Measurements from ENCODE around the gene SKAP2. TPM values are rescaled to one million over a fixed set of nuclear protein-coding genes. Genes with fewer than 3 reads are reported as not detected.
A peak's percentile ranks its signal among the peaks of the same experiment; 100 is the strongest.

SKAP2 gene
- total RNA-seq, 1 donor from 2014 or later: 50.8 TPM

GRCh38 chr7:26857506-26858240, 6.7 kb downstream of the SKAP2 start:
- Mint-ChIP-seq H3K27ac (peak overlapping the region; percentile 100), H3K4me3 (peak overlapping the region; percentile 89), H3K27me3 (ENCODE audit: low read depth) (no peaks in the 10 kb centered on the region), H3K9me3 (no peaks in the 10 kb centered on the region), H3K36me3 (peaks cover 1% of the 10 kb centered on the region), H3K4me1 (peaks cover 85% of the 10 kb centered on the region)
- TF ChIP-seq CTCF (IDR thresholded peaks at IDR 0.05; ENCODE audit: unreplicated experiment): no peak
- peak; percentile 45 to 58 for DNase-seq (ENCODE audit: low spot score in 2 of 2, unreplicated experiment in 2 of 2)

- Mint-ChIP-seq H3K9me3 (no peaks in the 10 kb centered on the region), H3K27me3 (ENCODE audit: low read depth) (no peaks in the 10 kb centered on the region), H3K4me3 (peak overlapping the region; percentile 89), H3K27ac (peak overlapping the region; percentile 100), H3K4me1 (peaks cover 85% of the 10 kb centered on the region), H3K36me3 (peaks cover 1% of the 10 kb centered on the region)
- no peak for DNase-seq (ENCODE audit: low spot score in 2 of 2, unreplicated experiment in 2 of 2)
- TF ChIP-seq CTCF (IDR thresholded peaks at IDR 0.05; ENCODE audit: unreplicated experiment): no peak
Measured at GRCh38 chr7:26857170-26857505, 7.3 kb downstream of the SKAP2 start.

- Mint-ChIP-seq H3K27ac (peak overlapping the region; percentile 100), H3K36me3 (peaks cover 1% of the 10 kb centered on the region), H3K4me3 (peak overlapping the region; percentile 89), H3K27me3 (ENCODE audit: low read depth) (no peaks in the 10 kb centered on the region), H3K4me1 (peaks cover 81% of the 10 kb centered on the region), H3K9me3 (no peaks in the 10 kb centered on the region)
- DNase-seq (ENCODE audit: low spot score in 2 of 2, unreplicated experiment in 2 of 2): no peak
- TF ChIP-seq CTCF (IDR thresholded peaks at IDR 0.05; ENCODE audit: unreplicated experiment): no peak
Measured at GRCh38 chr7:26856176-26856985, 8.0 kb downstream of the SKAP2 start.

DNA sequence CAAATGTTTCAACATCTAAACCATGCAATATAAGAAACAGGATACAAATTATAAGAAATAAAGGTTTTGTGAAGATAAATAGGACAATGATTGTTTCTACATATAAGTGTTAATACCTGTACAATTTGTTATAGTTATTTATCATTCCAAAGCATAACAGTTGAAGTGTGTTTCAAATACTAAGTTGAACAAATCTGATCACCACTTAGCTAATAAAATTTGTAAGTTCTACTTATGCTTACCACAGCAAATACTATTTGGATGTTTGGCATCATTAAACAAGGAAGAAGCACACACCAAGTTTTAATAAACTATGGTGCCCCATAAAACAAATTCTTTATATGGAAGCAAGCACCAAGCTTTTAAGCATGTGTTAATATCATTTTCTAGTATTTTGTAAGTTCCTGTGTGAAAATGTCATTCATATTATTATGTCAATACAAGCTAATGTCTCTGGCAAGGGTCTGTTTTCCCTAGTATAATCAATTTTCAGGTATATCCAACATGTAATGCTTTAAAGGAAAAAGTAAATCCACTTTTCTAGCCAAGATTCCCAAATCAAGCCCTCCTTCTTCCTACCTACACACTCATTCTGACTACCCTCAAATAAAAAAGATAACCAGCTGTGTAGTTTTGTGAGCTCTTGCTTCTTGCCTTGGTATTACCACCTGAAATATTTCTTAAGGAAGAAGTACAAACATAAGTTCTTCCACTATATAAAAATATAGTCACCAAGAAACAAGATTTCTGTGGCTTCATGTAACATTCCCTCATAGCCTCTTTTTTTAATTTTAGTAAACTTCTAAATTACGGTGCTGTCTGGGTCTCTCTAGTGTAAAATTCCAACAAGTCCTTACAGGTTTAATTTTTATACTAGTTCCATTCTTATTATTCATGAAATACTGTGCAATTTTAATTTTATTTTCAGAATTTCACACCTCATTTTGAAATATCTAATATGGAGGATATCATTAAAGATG, 9.2 kb downstream of the SKAP2 start:
- no peak for DNase-seq (ENCODE audit: low spot score in 2 of 2, unreplicated experiment in 2 of 2)
- Mint-ChIP-seq H3K4me3 (peak overlapping the region; percentile 13), H3K27me3 (ENCODE audit: low read depth) (no peaks in the 10 kb centered on the region), H3K27ac (peak overlapping the region; percentile 88), H3K36me3 (peaks cover 1% of the 10 kb centered on the region), H3K9me3 (no peaks in the 10 kb centered on the region), H3K4me1 (peaks cover 76% of the 10 kb centered on the region)
- TF ChIP-seq CTCF (IDR thresholded peaks at IDR 0.05; ENCODE audit: unreplicated experiment): no peak

- peaks cover 67% of the 10 kb centered on the region for H3K4me1 Mint-ChIP-seq
- H3K4me3 Mint-ChIP-seq: no peak overlapping the region
- peaks cover 4% of the 10 kb centered on the region for H3K36me3 Mint-ChIP-seq
- no peaks in the 10 kb centered on the region for H3K27me3 Mint-ChIP-seq (ENCODE audit: low read depth)
- no peaks in the 10 kb centered on the region for H3K9me3 Mint-ChIP-seq
- peak overlapping the region; percentile 80 for H3K27ac Mint-ChIP-seq
- peak; percentile 49 for TF ChIP-seq CTCF (IDR thresholded peaks at IDR 0.05; ENCODE audit: unreplicated experiment)
- DNase-seq (ENCODE audit: low spot score in 2 of 2, unreplicated experiment in 2 of 2): no peak
Measured at GRCh38 chr7:26853788-26854393, 10.5 kb downstream of the SKAP2 start.

All from mesothelial cell of epicardium (in vitro differentiated cells).